IPS-20b (cell line): ENCODE data around the gene SLC1A5.
"Not testable (repeated sequence)": the region's sequence is repeated elsewhere in the genome, so short reads cannot be mapped to it uniquely, and the experiment has no call there.

Source experiments
- H3K27ac ChIP-seq: one replicate; pipeline ENCODE4 v1.5.1; 2013; ENCODE audit warnings: low read length
- H3K27me3 ChIP-seq: 2 replicates; pipeline ENCODE4 v1.6.1; 2013; ENCODE audit warnings: mild to moderate bottlenecking, low read length, inconsistent platforms; ENCODE audit not compliant: insufficient read depth
- H3K36me3 ChIP-seq: 2 replicates; pipeline ENCODE4 v1.6.1; 2013; ENCODE audit warnings: low read depth, mild to moderate bottlenecking, inconsistent platforms, low read length, moderate library complexity; ENCODE audit not compliant: insufficient read depth
- H3K4me1 ChIP-seq: 2 replicates; pipeline ENCODE4 v1.6.1; 2013; ENCODE audit warnings: mild to moderate bottlenecking, control low read depth, inconsistent platforms, low read length, moderate library complexity; ENCODE audit not compliant: insufficient read depth
- H3K4me3 ChIP-seq: 2 replicates; pipeline ENCODE4 v1.5.1; 2013; ENCODE audit warnings: mild to moderate bottlenecking, low read length, inconsistent platforms
- H3K9ac ChIP-seq: 2 replicates; pipeline ENCODE4 v1.6.1; 2013; ENCODE audit warnings: low read depth, mild to moderate bottlenecking, inconsistent platforms, low read length, moderate library complexity
- H3K9me3 ChIP-seq: 2 replicates; pipeline ENCODE4 v1.6.1; 2013; ENCODE audit warnings: mild to moderate bottlenecking, low read depth, low read length, inconsistent platforms; ENCODE audit not compliant: insufficient read depth

SLC1A5 gene

GRCh38 chr19:46761418-46761831 is 27.0 kb downstream of the SLC1A5 start:
- Histone ChIP-seq H3K36me3 (peaks cover 14% of the 10 kb centered on the region; the same call in 1 of the 2 replicates), H3K4me1 (peaks cover 7% of the 10 kb centered on the region; the same call in 1 of the 2 replicates), H3K4me3 (no peak overlapping the region), H3K9me3 (no peaks in the 10 kb centered on the region), H3K9ac (no peak overlapping the region), H3K27me3 (no peaks in the 10 kb centered on the region), H3K27ac (no peak overlapping the region)

GRCh38 chr19:46760897-46761296 is 27.5 kb downstream of the SLC1A5 start:
- not testable (repeated sequence) for H3K4me1 ChIP-seq, H3K27ac ChIP-seq, H3K27me3 ChIP-seq, H3K9me3 ChIP-seq, H3K4me3 ChIP-seq, H3K9ac ChIP-seq
- H3K36me3 ChIP-seq: peaks cover 14% of the 10 kb centered on the region; the same call in 1 of the 2 replicates

- Histone ChIP-seq H3K4me3 (no peak overlapping the region), H3K27ac (no peak overlapping the region), H3K4me1 (peaks cover 7% of the 10 kb centered on the region; the same call in 1 of the 2 replicates)
Measured at GRCh38 chr19:46760363-46760762, 28.0 kb downstream of the SLC1A5 start.

GRCh38 chr19:46759817-46760333 is 28.5 kb downstream of the SLC1A5 start:
- H3K27me3 ChIP-seq: no peaks in the 10 kb centered on the region
- no peak overlapping the region for H3K27ac ChIP-seq
- no peak overlapping the region for H3K4me3 ChIP-seq
- H3K4me1 ChIP-seq: peaks cover 7% of the 10 kb centered on the region; the same call in 1 of the 2 replicates
- peaks cover 14% of the 10 kb centered on the region; the same call in 1 of the 2 replicates for H3K36me3 ChIP-seq
- no peak overlapping the region for H3K9ac ChIP-seq
- H3K9me3 ChIP-seq: no peaks in the 10 kb centered on the region

More at GRCh38 chr19:46760363-46760762, 28.0 kb downstream of the SLC1A5 start:
- H3K9ac ChIP-seq: no peak overlapping the region
- no peaks in the 10 kb centered on the region for H3K27me3 ChIP-seq
- peaks cover 14% of the 10 kb centered on the region; the same call in 1 of the 2 replicates for H3K36me3 ChIP-seq
- H3K9me3 ChIP-seq: no peaks in the 10 kb centered on the region

GRCh38 chr19:46759206-46759605 is 29.2 kb downstream of the SLC1A5 start:
- no peak overlapping the region for H3K9ac ChIP-seq
- H3K36me3 ChIP-seq: peaks cover 14% of the 10 kb centered on the region; the same call in 1 of the 2 replicates
- no peaks in the 10 kb centered on the region for H3K27me3 ChIP-seq
- H3K27ac ChIP-seq: no peak overlapping the region
- no peaks in the 10 kb centered on the region for H3K9me3 ChIP-seq
- no peak overlapping the region for H3K4me3 ChIP-seq
- H3K4me1 ChIP-seq: peaks cover 7% of the 10 kb centered on the region; the same call in 1 of the 2 replicates

DNA sequence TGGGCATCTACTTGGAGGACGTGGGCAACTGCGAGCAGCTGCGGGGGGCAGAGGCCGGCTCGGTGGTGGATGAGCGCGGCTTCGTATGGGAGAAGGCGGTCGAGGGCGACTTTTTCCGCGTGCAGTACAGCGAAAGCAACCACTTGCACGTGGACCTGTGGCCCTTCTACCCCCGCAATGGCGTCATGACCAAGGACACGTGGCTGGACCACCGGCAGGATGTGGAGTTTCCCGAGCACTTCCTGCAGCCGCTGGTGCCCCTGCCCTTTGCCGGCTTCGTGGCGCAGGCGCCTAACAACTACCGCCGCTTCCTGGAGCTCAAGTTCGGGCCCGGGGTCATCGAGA is 31.9 kb downstream of the SLC1A5 start:
- no peak overlapping the region for H3K27ac ChIP-seq

DNA sequence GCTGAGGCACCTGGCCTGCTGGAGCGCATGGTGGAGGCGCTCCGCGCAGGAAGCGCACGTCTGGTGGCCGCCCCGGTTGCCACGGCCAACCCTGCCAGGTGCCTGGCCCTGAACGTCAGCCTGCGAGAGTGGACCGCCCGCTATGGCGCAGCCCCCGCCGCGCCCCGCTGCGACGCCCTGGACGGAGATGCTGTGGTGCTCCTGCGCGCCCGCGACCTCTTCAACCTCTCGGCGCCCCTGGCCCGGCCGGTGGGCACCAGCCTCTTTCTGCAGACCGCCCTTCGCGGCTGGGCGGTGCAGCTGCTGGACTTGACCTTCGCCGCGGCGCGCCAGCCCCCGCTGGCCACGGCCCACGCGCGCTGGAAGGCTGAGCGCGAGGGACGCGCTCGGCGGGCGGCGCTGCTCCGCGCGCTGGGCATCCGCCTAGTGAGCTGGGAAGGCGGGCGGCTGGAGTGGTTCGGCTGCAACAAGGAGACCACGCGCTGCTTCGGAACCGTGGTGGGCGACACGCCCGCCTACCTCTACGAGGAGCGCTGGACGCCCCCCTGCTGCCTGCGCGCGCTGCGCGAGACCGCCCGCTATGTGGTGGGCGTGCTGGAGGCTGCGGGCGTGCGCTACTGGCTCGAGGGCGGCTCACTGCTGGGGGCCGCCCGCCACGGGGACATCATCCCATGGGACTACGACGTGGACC is 32.4 kb downstream of the SLC1A5 start:
- Histone ChIP-seq H3K27ac (no peak overlapping the region), H3K9me3 (no peaks in the 10 kb centered on the region), H3K36me3 (peaks cover 23% of the 10 kb centered on the region; the same call in 1 of the 2 replicates), H3K9ac (no peak overlapping the region), H3K4me1 (peaks cover 7% of the 10 kb centered on the region; the same call in 1 of the 2 replicates), H3K27me3 (no peaks in the 10 kb centered on the region), H3K4me3 (no peak overlapping the region)

More for the DNA sequence above, 31.9 kb downstream of the SLC1A5 start:
- Histone ChIP-seq H3K36me3 (peaks cover 21% of the 10 kb centered on the region; the same call in 1 of the 2 replicates), H3K9ac (no peak overlapping the region), H3K27me3 (no peaks in the 10 kb centered on the region), H3K4me1 (peaks cover 7% of the 10 kb centered on the region; the same call in 1 of the 2 replicates), H3K9me3 (no peaks in the 10 kb centered on the region), H3K4me3 (no peak overlapping the region)

- Histone ChIP-seq H3K4me1 (peaks cover 7% of the 10 kb centered on the region; the same call in 1 of the 2 replicates), H3K27ac (no peak overlapping the region), H3K36me3 (peaks cover 31% of the 10 kb centered on the region), H3K9me3 (no peaks in the 10 kb centered on the region), H3K4me3 (no peak overlapping the region), H3K9ac (no peak overlapping the region), H3K27me3 (no peaks in the 10 kb centered on the region)
Measured at GRCh38 chr19:46755077-46755852, 33.1 kb downstream of the SLC1A5 start.

- Histone ChIP-seq H3K4me3 (no peak overlapping the region), H3K36me3 (peaks cover 44% of the 10 kb centered on the region), H3K27me3 (no peaks in the 10 kb centered on the region), H3K9me3 (no peaks in the 10 kb centered on the region), H3K9ac (no peak overlapping the region), H3K27ac (no peak overlapping the region), H3K4me1 (no peaks in the 10 kb centered on the region)
Measured at GRCh38 chr19:46753420-46754155, 34.8 kb downstream of the SLC1A5 start.

GRCh38 chr19:46748325-46749109 is 39.9 kb downstream of the SLC1A5 start:
- Histone ChIP-seq H3K27me3 (no peaks in the 10 kb centered on the region), H3K27ac (no peak overlapping the region), H3K4me1 (peaks cover 5% of the 10 kb centered on the region; the same call in 1 of the 2 replicates), H3K4me3 (no peak overlapping the region), H3K36me3 (peaks cover 31% of the 10 kb centered on the region), H3K9ac (no peak overlapping the region), H3K9me3 (no peaks in the 10 kb centered on the region)
